ENCODE data around the gene PCSK1N.

PCSK1N gene

GRCh38 chrX:48827654-48827968 lies 7.8 kb downstream of the PCSK1N start:
- no peak overlapping the region for H3K4me3 ChIP-seq (replicated peaks; ENCODE audit: insufficient read depth, low read length)
- peaks cover 3% of the 10 kb centered on the region for H3K27me3 ChIP-seq (ENCODE audit: insufficient read depth, poor library complexity, severe bottlenecking)
- TF ChIP-seq SPI1 (IDR thresholded peaks at IDR 0.05; ENCODE audit: borderline replicate concordance, low read depth) (no peak), CTCF (IDR thresholded peaks at IDR 0.05; ENCODE audit: insufficient read depth, low read length) (no peak), POLR2AphosphoS5 (IDR thresholded peaks at IDR 0.05; ENCODE audit: low read depth) (no peak), GABPA (IDR thresholded peaks at IDR 0.05; ENCODE audit: low read depth) (no peak), REST (IDR thresholded peaks at IDR 0.05; ENCODE audit: insufficient replicate concordance, low read depth) (no peak)
- DNase-seq (ENCODE audit: low read depth in 1 of 2, low spot score in 1 of 2), result no peak
- H3K27ac ChIP-seq (replicated peaks), result no peak overlapping the region

- TF ChIP-seq POLR2AphosphoS5 (IDR thresholded peaks at IDR 0.05; ENCODE audit: low read depth), result no peak
- TF ChIP-seq CTCF (IDR thresholded peaks at IDR 0.05; ENCODE audit: insufficient read depth, low read length), result no peak
- TF ChIP-seq GABPA (IDR thresholded peaks at IDR 0.05; ENCODE audit: low read depth), result no peak
- TF ChIP-seq SPI1 (IDR thresholded peaks at IDR 0.05; ENCODE audit: borderline replicate concordance, low read depth), result no peak
- TF ChIP-seq REST (IDR thresholded peaks at IDR 0.05; ENCODE audit: insufficient replicate concordance, low read depth), result no peak
- DNase-seq (ENCODE audit: low read depth in 1 of 2, low spot score in 1 of 2), result no peak
- Histone ChIP-seq H3K27me3 (ENCODE audit: insufficient read depth, poor library complexity, severe bottlenecking) (peaks cover 3% of the 10 kb centered on the region), H3K27ac (replicated peaks) (no peak overlapping the region), H3K4me3 (replicated peaks; ENCODE audit: insufficient read depth, low read length) (no peak overlapping the region)
These were observed 8.3 kb downstream of the PCSK1N start for GRCh38 chrX:48826876-48827653.

DNA sequence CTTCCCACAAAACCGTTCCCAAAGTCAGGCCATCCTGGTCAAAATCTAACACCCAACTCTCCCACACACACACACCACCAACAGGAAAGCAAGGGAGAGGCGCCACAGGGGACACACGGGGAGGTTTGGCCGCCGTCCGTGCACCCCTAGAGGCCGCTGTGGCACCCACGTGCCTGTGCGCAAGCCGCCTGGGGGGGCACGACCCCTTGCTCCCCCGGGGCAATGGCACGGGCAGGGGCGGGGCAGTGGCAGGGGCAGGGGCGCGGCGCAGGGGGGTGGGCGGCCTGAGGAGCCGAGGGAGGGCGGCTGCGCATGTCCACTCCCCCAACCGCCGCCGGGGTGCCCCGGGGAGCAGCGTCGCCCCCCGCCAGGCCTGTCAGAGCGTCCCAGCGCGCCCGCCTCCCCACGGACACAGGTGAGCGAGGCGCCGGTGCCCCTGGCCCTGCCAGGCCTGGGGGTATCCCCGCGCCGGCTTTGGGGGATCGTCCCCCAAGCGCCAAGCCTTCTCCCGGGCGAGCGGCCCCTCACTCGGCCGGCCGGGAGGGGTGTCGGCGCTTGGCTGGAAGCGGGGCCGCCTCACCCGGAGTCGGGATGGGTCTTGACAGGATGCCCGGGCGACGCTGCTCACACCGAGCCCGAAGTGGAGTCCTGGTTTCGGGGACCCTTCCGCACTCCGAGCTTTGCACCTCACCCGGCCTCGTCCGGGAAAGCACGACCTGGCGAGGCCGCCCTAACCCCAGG lies 9.1 kb downstream of the PCSK1N start, which contains the start of gene ERAS:
TSS of gene ERAS (plus strand) at position 379 of the 741 bp plus-strand sequence. CDS start 2,611 bp downstream, outside the sequence.
- TF ChIP-seq SPI1 (IDR thresholded peaks at IDR 0.05; ENCODE audit: borderline replicate concordance, low read depth) (no peak), CTCF (IDR thresholded peaks at IDR 0.05; ENCODE audit: insufficient read depth, low read length) (no peak), REST (IDR thresholded peaks at IDR 0.05; ENCODE audit: insufficient replicate concordance, low read depth) (no peak), GABPA (IDR thresholded peaks at IDR 0.05; ENCODE audit: low read depth) (no peak), POLR2AphosphoS5 (IDR thresholded peaks at IDR 0.05; ENCODE audit: low read depth) (no peak)
- Histone ChIP-seq H3K27me3 (ENCODE audit: insufficient read depth, poor library complexity, severe bottlenecking) (peaks cover 3% of the 10 kb centered on the region), H3K4me3 (replicated peaks; ENCODE audit: insufficient read depth, low read length) (no peak within 1 kb of the TSS), H3K27ac (replicated peaks) (no peak within 1 kb of the TSS)
- no peak for DNase-seq (ENCODE audit: low read depth in 1 of 2, low spot score in 1 of 2)

Data from HL-60 (cell line).